Measurements from ENCODE around the gene EHMT2.

- TF ChIP-seq CTCF (conservative IDR thresholded peaks at IDR 0.05 in 1 of 2, IDR thresholded peaks at IDR 0.05 in 1 of 2; ENCODE audit: low read depth in 1 of 2, low read length in 2 of 2) (no peak), EZH2 (IDR thresholded peaks at IDR 0.05; ENCODE audit: low read length, missing control alignments) (no peak)
Observed at GRCh38 chr6:31858707-31859106, 38.8 kb downstream of the EHMT2 start.
